Progenitor cell of endocrine pancreas (in vitro differentiated cells): ENCODE data around the gene FLYWCH1. TPM values are rescaled to one million over a fixed set of nuclear protein-coding genes. Genes with fewer than 3 reads are reported as not detected.

Experiments used
- DNase-seq: peaks from one replicate; pipeline ENCODE4 v3.0.0; 2021; ENCODE audit warnings: low spot score; ENCODE audit not compliant: unreplicated experiment
- H3K27ac Mint-ChIP-seq: 2 replicates; pipeline ENCODE4 v1.8.0; 2021; ENCODE audit warnings: mild to moderate bottlenecking, moderate library complexity, mixed read lengths
- H3K27me3 Mint-ChIP-seq: 2 replicates; pipeline ENCODE4 v1.8.0; 2021; ENCODE audit warnings: mixed read lengths
- H3K36me3 Mint-ChIP-seq: 2 replicates; pipeline ENCODE4 v1.8.0; 2022; ENCODE audit warnings: mixed read lengths; ENCODE audit not compliant: insufficient read depth
- H3K4me1 Mint-ChIP-seq: 2 replicates; pipeline ENCODE4 v1.8.0; 2021; ENCODE audit warnings: low read depth, mixed read lengths
- H3K4me3 Mint-ChIP-seq: 2 replicates; pipeline ENCODE4 v1.8.0; 2021; ENCODE audit warnings: low read depth, mild to moderate bottlenecking, moderate library complexity, mixed read lengths
- H3K9me3 Mint-ChIP-seq: 2 replicates; pipeline ENCODE4 v1.8.0; 2021; ENCODE audit warnings: low read depth, mixed read lengths
- CTCF ChIP-seq: fragments of 200-600 bp; sonication (generic); IDR thresholded peaks from one replicate; pipeline ENCODE4 v1.5.0; 2021; ENCODE audit warnings: antibody characterized with exemption, mild to moderate bottlenecking; ENCODE audit not compliant: unreplicated experiment
- total RNA-seq: library from RNA; stranded (reverse); gene quantifications from 2 replicates; pipeline ENCODE4 v1.2.1, GENCODE V29; 2021

FLYWCH1 gene
- total RNA-seq, 1 donor from 2014 or later, result 19.5 TPM

GRCh38 chr16:2981899-2982250 is 70.1 kb downstream of the FLYWCH1 start:
- H3K27ac Mint-ChIP-seq, result peak overlapping the region; percentile 97
- TF ChIP-seq CTCF, result no peak
- H3K4me1 Mint-ChIP-seq, result peaks cover 15% of the 10 kb centered on the region
- no peak for DNase-seq
- H3K4me3 Mint-ChIP-seq, result peak overlapping the region; percentile 79
- H3K36me3 Mint-ChIP-seq, result no peaks in the 10 kb centered on the region
- no peaks in the 10 kb centered on the region for H3K9me3 Mint-ChIP-seq
- H3K27me3 Mint-ChIP-seq, result peaks cover 6% of the 10 kb centered on the region

DNA sequence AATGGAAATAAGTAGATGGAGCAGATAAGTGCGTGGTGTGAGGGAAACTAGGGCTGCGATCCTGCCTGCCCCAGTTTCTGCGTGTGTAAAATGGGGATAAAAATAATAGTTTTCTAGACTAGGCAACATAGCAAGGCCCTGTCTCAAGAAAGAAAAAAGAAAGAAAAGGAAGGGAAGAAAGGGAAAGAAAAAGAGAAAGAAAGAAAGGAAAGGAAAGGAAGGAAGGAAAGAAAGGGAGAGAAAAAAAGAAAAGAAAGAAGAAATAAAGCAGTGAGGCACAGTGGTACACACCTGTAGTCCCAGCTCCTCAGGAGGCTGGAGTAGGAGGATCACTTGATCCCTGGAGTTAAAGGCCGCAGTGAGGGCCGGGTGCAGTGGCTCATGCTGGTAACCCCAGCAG is 70.7 kb downstream of the FLYWCH1 start:
- Mint-ChIP-seq H3K27me3 (peaks cover 6% of the 10 kb centered on the region), H3K27ac (no peak overlapping the region), H3K36me3 (no peaks in the 10 kb centered on the region), H3K4me1 (peaks cover 15% of the 10 kb centered on the region), H3K9me3 (no peaks in the 10 kb centered on the region), H3K4me3 (no peak overlapping the region)
- DNase-seq, result no peak
- TF ChIP-seq CTCF, result no peak

DNA sequence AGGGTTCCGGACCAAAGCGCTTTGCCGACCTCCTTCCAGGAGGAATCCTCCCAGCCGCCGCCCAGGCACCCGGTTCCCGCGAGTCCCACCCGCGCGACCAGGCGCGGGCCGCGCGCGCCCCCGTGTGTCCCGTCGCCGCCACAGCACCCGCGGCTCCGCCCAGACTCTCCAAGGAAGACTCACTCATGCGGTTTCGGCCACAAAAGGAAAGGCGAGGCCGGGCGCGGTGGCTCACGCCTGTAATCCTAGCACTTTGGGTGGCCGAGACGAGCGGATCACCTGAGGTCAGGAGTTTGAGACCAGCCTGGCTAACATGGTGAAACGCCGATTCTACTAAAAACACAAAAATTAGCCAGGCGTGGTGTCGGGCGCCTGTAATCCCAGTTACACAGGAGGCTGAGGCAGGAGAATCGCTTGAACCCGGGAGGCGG is 72.0 kb downstream of the FLYWCH1 start:
- TF ChIP-seq CTCF, result peak; percentile 91
- Mint-ChIP-seq H3K4me1 (peaks cover 15% of the 10 kb centered on the region), H3K4me3 (no peak overlapping the region), H3K36me3 (no peaks in the 10 kb centered on the region), H3K9me3 (no peaks in the 10 kb centered on the region), H3K27ac (peak overlapping the region; percentile 84), H3K27me3 (peaks cover 6% of the 10 kb centered on the region)
- peak; percentile 81 for DNase-seq

DNA sequence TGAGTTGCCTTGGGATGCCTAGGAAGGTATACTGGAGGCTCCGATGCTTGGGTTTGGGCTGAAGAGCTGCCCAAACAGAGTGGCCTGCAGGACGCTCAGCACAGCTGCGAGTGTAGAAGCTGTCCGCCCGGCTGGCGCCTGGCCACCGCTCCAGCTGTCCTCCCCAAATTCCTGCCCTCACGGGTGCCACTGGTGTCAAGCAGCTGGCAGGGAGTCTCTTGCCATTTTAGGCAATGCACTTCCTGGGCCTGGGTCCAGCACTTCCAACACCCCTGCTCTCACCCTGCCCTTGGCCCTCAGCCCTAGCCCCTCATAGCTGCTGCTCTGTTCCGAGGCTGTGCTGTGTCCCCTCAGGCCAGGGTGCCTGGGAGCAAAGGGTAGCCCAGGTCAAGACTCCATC is 73.7 kb downstream of the FLYWCH1 start:
- Mint-ChIP-seq H3K27me3 (peaks cover 6% of the 10 kb centered on the region), H3K4me1 (peaks cover 16% of the 10 kb centered on the region), H3K36me3 (no peaks in the 10 kb centered on the region), H3K9me3 (no peaks in the 10 kb centered on the region), H3K4me3 (no peak overlapping the region), H3K27ac (no peak overlapping the region)
- no peak for TF ChIP-seq CTCF
- no peak for DNase-seq

GRCh38 chr16:2985893-2986355 is 74.2 kb downstream of the FLYWCH1 start:
- DNase-seq, result no peak
- H3K4me1 Mint-ChIP-seq, result peaks cover 16% of the 10 kb centered on the region

More at GRCh38 chr16:2985893-2986355, 74.2 kb downstream of the FLYWCH1 start:
- Mint-ChIP-seq H3K36me3 (no peaks in the 10 kb centered on the region), H3K9me3 (no peaks in the 10 kb centered on the region), H3K27ac (no peak overlapping the region), H3K4me3 (no peak overlapping the region), H3K27me3 (peaks cover 6% of the 10 kb centered on the region)
- TF ChIP-seq CTCF, result no peak
